ENCODE data around the gene FLVCR2.

GRCh38 chr14:75577729-75578101 is 705 bp upstream of the FLVCR2 start:
- TF ChIP-seq, protein P1, sequence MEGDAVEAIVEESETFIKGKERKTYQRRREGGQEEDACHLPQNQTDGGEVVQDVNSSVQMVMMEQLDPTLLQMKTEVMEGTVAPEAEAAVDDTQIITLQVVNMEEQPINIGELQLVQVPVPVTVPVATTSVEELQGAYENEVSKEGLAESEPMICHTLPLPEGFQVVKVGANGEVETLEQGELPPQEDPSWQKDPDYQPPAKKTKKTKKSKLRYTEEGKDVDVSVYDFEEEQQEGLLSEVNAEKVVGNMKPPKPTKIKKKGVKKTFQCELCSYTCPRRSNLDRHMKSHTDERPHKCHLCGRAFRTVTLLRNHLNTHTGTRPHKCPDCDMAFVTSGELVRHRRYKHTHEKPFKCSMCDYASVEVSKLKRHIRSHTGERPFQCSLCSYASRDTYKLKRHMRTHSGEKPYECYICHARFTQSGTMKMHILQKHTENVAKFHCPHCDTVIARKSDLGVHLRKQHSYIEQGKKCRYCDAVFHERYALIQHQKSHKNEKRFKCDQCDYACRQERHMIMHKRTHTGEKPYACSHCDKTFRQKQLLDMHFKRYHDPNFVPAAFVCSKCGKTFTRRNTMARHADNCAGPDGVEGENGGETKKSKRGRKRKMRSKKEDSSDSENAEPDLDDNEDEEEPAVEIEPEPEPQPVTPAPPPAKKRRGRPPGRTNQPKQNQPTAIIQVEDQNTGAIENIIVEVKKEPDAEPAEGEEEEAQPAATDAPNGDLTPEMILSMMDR (IDR thresholded peaks at IDR 0.05; ENCODE audit: insufficient read depth, low read length, poor library complexity, severe bottlenecking) = peak; percentile 70
- no peak for TF ChIP-seq EZH2phosphoT487 (conservative IDR thresholded peaks at IDR 0.05; ENCODE audit: low read length)
